ENCODE measurements around the gene FGD4. TPM values are rescaled to one million over a fixed set of nuclear protein-coding genes. Genes with fewer than 3 reads are reported as not detected.

The FGD4 gene
- total RNA-seq, 4 donors from 2014 or later: 85.8 to 135 (median 123) TPM

DNA sequence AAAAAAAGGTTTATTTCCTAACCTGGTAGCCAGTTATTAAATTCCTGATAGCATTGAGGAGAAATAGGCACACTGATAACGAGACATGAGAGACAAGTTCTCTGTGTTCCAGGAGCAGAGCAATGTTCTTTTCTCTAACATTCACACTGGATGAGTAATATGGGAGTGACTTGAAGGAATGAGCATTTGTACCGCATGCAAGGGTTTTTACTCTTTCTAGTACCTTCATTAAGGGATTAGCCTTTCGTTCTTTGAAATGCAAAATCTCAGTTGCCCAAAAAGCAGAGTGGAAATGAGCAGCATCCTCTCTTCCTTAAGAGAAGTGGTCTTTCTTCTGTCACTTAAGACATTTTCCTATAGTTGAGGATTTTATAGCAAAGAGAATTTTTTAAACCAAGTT lies 54.7 kb downstream of the FGD4 start:
- no peak for DNase-seq
- TF ChIP-seq POLR2A (IDR thresholded peaks at IDR 0.05) (no peak), CTCF (IDR thresholded peaks at IDR 0.05) (peak in 1 of 6 experiments; percentile 10)
- Histone ChIP-seq H3K27ac (peak overlapping the region in 3 of 4 donors; percentile 17 to 72 (median 67)), H3K9me3 (no peaks in the 10 kb centered on the region), H3K36me3 (no peaks in the 10 kb centered on the region), H3K4me1 (peaks cover 0 to 26% (median 0%) of the 10 kb centered on the region in 4 donors), H3K27me3 (no peaks in the 10 kb centered on the region), H3K4me3 (no peak overlapping the region)

GRCh38 chr12:32454866-32455265 lies 55.5 kb downstream of the FGD4 start:
- DNase-seq: no peak
- TF ChIP-seq CTCF (IDR thresholded peaks at IDR 0.05): no peak
- TF ChIP-seq POLR2A (IDR thresholded peaks at IDR 0.05): no peak
- Histone ChIP-seq H3K4me3 (no peak overlapping the region), H3K27me3 (no peaks in the 10 kb centered on the region), H3K36me3 (no peaks in the 10 kb centered on the region), H3K27ac (peak overlapping the region in 3 of 4 donors; percentile 17 to 72 (median 64)), H3K9me3 (no peaks in the 10 kb centered on the region), H3K4me1 (peaks cover 0 to 26% (median 0%) of the 10 kb centered on the region in 4 donors)

GRCh38 chr12:32455607-32456071 lies 56.3 kb downstream of the FGD4 start:
- no peak for DNase-seq
- H3K36me3 ChIP-seq: no peaks in the 10 kb centered on the region
- no peaks in the 10 kb centered on the region for H3K9me3 ChIP-seq
- H3K4me3 ChIP-seq: peak overlapping the region in 3 of 4 donors; percentile 6 to 28 (median 21)
- peak overlapping the region in 2 of 4 donors; percentile 13 to 72 for H3K27ac ChIP-seq
- TF ChIP-seq CTCF (IDR thresholded peaks at IDR 0.05): peak in 5 of 6 experiments; percentile 58 to 85 (median 79)
- no peak for TF ChIP-seq POLR2A (IDR thresholded peaks at IDR 0.05)
- no peaks in the 10 kb centered on the region for H3K27me3 ChIP-seq
- H3K4me1 ChIP-seq: peaks cover 0 to 19% (median 0%) of the 10 kb centered on the region in 4 donors

DNA sequence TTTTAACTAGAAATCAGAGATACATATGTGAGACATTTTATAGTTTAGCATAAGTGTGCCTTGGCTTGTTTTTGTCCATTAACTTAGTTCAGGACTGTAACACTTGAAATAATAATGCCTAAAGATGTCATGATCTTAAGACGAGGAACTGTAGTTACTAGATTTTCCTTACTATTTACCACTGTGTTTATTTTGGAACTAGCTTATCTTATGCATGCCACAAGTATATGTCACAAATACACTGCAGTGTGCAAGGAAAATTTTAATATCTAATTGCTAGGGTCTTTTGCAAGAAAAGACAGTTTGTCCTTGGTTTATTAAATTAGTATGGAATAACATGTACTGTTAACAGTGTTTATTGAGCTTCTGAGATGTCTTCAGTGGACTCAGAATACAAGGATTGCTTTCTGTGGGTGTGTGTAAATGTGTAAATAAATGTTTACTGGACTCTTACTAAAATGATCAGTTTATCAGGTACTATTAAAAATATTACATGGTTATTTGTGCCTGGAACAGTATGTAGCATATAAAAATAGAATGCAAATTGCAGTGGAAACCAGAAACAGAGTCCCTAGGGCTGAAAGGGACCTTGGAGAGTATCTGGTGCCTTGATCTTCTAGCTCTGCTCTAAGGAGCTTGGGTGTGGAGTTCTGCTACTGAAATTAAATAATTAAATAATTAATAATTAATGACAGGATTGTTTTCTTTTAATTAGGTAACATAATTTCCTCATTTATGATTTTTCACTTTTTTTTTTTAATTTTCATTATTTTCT lies 58.1 kb downstream of the FGD4 start:
- H3K27ac ChIP-seq: no peak overlapping the region
- TF ChIP-seq POLR2A (IDR thresholded peaks at IDR 0.05) (no peak), CTCF (IDR thresholded peaks at IDR 0.05) (no peak)
- H3K9me3 ChIP-seq: no peaks in the 10 kb centered on the region
- H3K27me3 ChIP-seq: no peaks in the 10 kb centered on the region
- H3K4me3 ChIP-seq: no peak overlapping the region
- no peak for DNase-seq
- H3K4me1 ChIP-seq: peaks cover 0 to 15% (median 0%) of the 10 kb centered on the region in 4 donors
- no peaks in the 10 kb centered on the region for H3K36me3 ChIP-seq

DNA sequence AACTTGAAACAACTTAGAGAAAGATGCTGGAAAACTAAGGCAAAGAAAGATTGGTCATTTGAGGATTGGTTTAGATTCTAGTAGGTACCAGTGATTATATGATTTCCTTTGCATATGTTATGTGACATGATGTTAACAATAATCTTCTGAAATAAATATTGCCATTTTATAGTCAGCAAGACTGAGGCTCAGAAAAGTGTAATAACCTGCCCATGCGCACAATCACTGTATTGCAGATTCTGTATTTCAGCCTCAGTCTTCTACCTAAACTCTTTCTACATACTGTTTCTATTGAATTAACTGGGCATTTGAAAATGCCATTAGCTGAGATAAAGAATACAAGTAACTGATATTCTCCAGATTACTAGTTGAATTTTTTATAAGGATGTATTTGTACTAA lies 61.3 kb downstream of the FGD4 start:
- TF ChIP-seq CTCF (IDR thresholded peaks at IDR 0.05) (no peak), POLR2A (IDR thresholded peaks at IDR 0.05) (no peak)
- H3K27me3 ChIP-seq: no peaks in the 10 kb centered on the region
- H3K36me3 ChIP-seq: no peaks in the 10 kb centered on the region
- no peaks in the 10 kb centered on the region for H3K9me3 ChIP-seq
- H3K27ac ChIP-seq: no peak overlapping the region
- no peak overlapping the region for H3K4me3 ChIP-seq
- no peak for DNase-seq
- peaks cover 0 to 9% (median 0%) of the 10 kb centered on the region in 4 donors for H3K4me1 ChIP-seq
